Suprapubic skin (tissue), 4 donors: ENCODE data around the gene EDAR. TPM values are rescaled to one million over a fixed set of nuclear protein-coding genes. Genes with fewer than 3 reads are reported as not detected.

ENCODE experiments used
- DNase-seq, 2 donors: peaks; one replicate each; pipeline ENCODE4 v3.0.0-alpha.2; 2019; ENCODE audit warnings: low spot score in 2 of 2
- H3K27ac ChIP-seq: fragments of 200-600 bp; sonication (generic); one replicate; pipeline ENCODE4 v1.5.1; 2019
- H3K27me3 ChIP-seq: fragments of 200-600 bp; sonication (generic); one replicate; pipeline ENCODE4 v1.5.1; 2019
- H3K36me3 ChIP-seq: fragments of 200-600 bp; sonication (generic); one replicate; pipeline ENCODE4 v1.5.1; 2019
- H3K4me1 ChIP-seq: fragments of 200-600 bp; sonication (generic); one replicate; pipeline ENCODE4 v1.5.1; 2019
- H3K4me3 ChIP-seq: fragments of 200-600 bp; sonication (generic); one replicate; pipeline ENCODE4 v1.5.1; 2019; ENCODE audit warnings: mild to moderate bottlenecking
- H3K9me3 ChIP-seq: fragments of 200-600 bp; sonication (generic); one replicate; pipeline ENCODE4 v1.5.1; 2019
- EP300 ChIP-seq: sonication (generic); formaldehyde crosslinking; IDR thresholded peaks from one replicate; pipeline ENCODE4 v1.6.1; 2017; ENCODE audit warnings: antibody characterized with exemption
- POLR2A ChIP-seq, 2 donors: fragments of 450-650 bp; IDR thresholded peaks; one replicate each; pipeline ENCODE4 v1.6.1; 2017; ENCODE audit warnings: antibody characterized with exemption in 2 of 2, mild to moderate bottlenecking in 2 of 2, moderate library complexity in 2 of 2
- POLR2AphosphoS5 ChIP-seq, 3 donors: sonication (generic); formaldehyde crosslinking; IDR thresholded peaks; one replicate each; pipeline ENCODE4 v1.6.1; 2017; ENCODE audit warnings: antibody characterized with exemption in 3 of 3
- WGBS: methylation state at CpG from one replicate; pipeline ENCODE4 v1.1.5; 2018; 5-methylcytosine and 5-hydroxymethylcytosine counted together
- total RNA-seq, 4 donors: library from RNA; depleted of rRNA; stranded (reverse); fragments of >200 nt; gene quantifications; one replicate each; pipeline ENCODE4 v1.1.0, GENCODE V29; 2016
- TF ChIP-seq, protein P1 (sequence below), 2 donors: fragments of 200-600 bp in 1 of 2; fragments of 450-650 bp in 1 of 2; sonication (generic) in 1 of 2; IDR thresholded peaks; one replicate each; pipeline ENCODE4 v1.5.1; 2016 to 2019; ENCODE audit warnings: antibody characterized with exemption in 2 of 2, mild to moderate bottlenecking in 1 of 2, moderate library complexity in 1 of 2

The EDAR gene
- total RNA-seq, 4 donors from 2014 or later: 1.5 to 4.3 (median 2.2) TPM

DNA sequence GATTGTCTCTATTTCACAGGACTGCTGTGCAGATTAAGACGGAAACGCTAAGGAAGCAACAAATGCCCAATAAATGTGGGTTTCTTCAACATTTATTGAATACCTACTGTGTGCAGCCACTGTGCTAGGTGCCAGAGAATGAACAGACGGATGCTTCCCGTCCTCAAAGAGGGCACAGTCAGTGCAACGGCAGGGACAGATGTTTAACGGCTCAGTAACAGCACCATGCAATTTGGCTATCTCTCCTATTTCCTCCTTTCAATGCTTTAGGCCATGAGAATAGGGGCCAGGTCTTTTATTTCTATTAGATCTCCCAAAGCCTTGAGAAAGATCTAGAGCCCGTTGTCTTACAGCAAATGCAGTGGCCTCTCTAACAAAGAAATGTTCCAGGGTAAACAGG is 7.2 kb downstream of the EDAR start:
- Histone ChIP-seq H3K4me3 (no peak overlapping the region), H3K27me3 (peaks cover 5% of the 10 kb centered on the region), H3K4me1 (no peaks in the 10 kb centered on the region), H3K9me3 (no peaks in the 10 kb centered on the region), H3K27ac (no peak overlapping the region), H3K36me3 (no peaks in the 10 kb centered on the region)
- no peak for DNase-seq
- WGBS: 58% methylated on average over 7 of the region's 7 CpGs
- TF ChIP-seq POLR2AphosphoS5 (IDR thresholded peaks at IDR 0.05) (no peak), EP300 (no peak), POLR2A (IDR thresholded peaks at IDR 0.05) (no peak)
- TF ChIP-seq, protein P1, sequence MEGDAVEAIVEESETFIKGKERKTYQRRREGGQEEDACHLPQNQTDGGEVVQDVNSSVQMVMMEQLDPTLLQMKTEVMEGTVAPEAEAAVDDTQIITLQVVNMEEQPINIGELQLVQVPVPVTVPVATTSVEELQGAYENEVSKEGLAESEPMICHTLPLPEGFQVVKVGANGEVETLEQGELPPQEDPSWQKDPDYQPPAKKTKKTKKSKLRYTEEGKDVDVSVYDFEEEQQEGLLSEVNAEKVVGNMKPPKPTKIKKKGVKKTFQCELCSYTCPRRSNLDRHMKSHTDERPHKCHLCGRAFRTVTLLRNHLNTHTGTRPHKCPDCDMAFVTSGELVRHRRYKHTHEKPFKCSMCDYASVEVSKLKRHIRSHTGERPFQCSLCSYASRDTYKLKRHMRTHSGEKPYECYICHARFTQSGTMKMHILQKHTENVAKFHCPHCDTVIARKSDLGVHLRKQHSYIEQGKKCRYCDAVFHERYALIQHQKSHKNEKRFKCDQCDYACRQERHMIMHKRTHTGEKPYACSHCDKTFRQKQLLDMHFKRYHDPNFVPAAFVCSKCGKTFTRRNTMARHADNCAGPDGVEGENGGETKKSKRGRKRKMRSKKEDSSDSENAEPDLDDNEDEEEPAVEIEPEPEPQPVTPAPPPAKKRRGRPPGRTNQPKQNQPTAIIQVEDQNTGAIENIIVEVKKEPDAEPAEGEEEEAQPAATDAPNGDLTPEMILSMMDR (IDR thresholded peaks at IDR 0.05): no peak

DNA sequence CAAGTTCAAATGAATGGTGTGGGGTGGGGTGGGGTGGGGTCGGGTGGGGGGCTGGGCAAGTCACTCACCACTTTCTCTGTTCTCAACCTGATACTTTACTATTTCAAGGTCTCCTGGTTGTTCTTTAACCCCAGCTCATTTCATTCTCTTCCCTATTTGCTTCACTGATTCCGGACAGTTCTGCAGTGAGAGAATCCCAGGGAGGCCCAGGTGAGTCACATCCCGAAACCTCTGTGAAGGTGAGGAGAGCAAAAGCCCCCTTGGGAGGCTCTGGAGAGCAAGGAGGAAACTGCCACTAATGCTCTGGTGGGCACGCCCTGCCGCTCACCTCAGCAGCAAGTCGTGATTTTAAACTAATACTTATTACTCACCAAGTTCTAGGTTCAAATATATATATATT is 8.9 kb downstream of the EDAR start:
- H3K27ac ChIP-seq: no peak overlapping the region
- H3K36me3 ChIP-seq: no peaks in the 10 kb centered on the region
- WGBS: 87% methylated on average over 6 of the region's 6 CpGs
- H3K4me1 ChIP-seq: no peaks in the 10 kb centered on the region
- no peak overlapping the region for H3K4me3 ChIP-seq
- H3K9me3 ChIP-seq: no peaks in the 10 kb centered on the region
- H3K27me3 ChIP-seq: no peaks in the 10 kb centered on the region
- no peak for DNase-seq
- TF ChIP-seq EP300: no peak
- TF ChIP-seq POLR2AphosphoS5 (IDR thresholded peaks at IDR 0.05): no peak

DNA sequence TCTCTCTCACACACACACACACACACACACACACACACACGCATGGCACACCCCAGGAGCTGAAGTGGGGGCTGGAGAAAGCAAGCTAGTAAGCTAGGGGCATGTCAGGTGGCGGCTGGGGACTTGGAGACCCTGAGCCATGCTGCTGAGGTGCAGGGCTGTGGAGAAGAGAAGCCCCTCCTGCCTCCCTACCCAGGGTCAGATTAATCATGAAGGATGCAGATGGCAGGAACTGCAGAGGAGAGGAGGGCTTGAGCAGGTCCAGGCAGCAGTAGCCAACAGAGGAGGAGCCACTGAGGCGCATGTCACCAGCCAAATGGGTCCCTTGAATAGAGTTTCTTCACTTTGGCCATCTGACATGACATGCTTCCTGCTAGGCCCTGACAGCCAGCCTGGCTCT is 9.6 kb downstream of the EDAR start:
- no peak for DNase-seq
- WGBS: 95% methylated on average over 3 of the region's 3 CpGs
- H3K9me3 ChIP-seq: no peaks in the 10 kb centered on the region
- no peak overlapping the region for H3K27ac ChIP-seq
- no peaks in the 10 kb centered on the region for H3K4me1 ChIP-seq
- TF ChIP-seq POLR2AphosphoS5 (IDR thresholded peaks at IDR 0.05): no peak
- TF ChIP-seq, protein P1 (IDR thresholded peaks at IDR 0.05): no peak
- TF ChIP-seq POLR2A (IDR thresholded peaks at IDR 0.05): no peak
- TF ChIP-seq EP300: no peak
- H3K27me3 ChIP-seq: no peaks in the 10 kb centered on the region
- no peak overlapping the region for H3K4me3 ChIP-seq
- H3K36me3 ChIP-seq: no peaks in the 10 kb centered on the region

DNA sequence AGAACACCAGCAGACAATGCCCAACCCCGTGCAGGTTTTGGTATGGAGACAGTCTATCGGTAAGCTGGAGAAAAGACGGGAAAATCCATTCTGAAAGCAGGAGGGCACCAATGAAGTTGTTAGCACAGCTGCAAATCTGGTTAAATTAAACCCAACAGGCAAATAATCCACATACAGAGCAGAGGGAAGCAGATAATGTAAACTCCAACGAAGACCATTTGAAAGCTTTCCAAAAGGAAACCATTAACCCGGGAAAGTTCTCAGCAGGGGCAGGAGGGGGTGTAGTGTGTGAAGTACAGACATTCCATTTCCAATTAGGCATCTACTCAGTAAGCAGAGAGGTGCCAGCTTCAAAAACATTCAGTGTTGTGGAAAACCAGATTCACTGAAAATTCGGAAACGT is 10.3 kb downstream of the EDAR start:
- Histone ChIP-seq H3K4me3 (no peak overlapping the region), H3K27ac (no peak overlapping the region), H3K36me3 (no peaks in the 10 kb centered on the region), H3K4me1 (no peaks in the 10 kb centered on the region), H3K9me3 (no peaks in the 10 kb centered on the region), H3K27me3 (no peaks in the 10 kb centered on the region)
- DNase-seq: no peak
- WGBS: 32% methylated on average over 7 of the region's 7 CpGs
- TF ChIP-seq POLR2A (IDR thresholded peaks at IDR 0.05) (no peak), POLR2AphosphoS5 (IDR thresholded peaks at IDR 0.05) (no peak), EP300 (no peak)
- TF ChIP-seq, protein P1 (IDR thresholded peaks at IDR 0.05): no peak

DNA sequence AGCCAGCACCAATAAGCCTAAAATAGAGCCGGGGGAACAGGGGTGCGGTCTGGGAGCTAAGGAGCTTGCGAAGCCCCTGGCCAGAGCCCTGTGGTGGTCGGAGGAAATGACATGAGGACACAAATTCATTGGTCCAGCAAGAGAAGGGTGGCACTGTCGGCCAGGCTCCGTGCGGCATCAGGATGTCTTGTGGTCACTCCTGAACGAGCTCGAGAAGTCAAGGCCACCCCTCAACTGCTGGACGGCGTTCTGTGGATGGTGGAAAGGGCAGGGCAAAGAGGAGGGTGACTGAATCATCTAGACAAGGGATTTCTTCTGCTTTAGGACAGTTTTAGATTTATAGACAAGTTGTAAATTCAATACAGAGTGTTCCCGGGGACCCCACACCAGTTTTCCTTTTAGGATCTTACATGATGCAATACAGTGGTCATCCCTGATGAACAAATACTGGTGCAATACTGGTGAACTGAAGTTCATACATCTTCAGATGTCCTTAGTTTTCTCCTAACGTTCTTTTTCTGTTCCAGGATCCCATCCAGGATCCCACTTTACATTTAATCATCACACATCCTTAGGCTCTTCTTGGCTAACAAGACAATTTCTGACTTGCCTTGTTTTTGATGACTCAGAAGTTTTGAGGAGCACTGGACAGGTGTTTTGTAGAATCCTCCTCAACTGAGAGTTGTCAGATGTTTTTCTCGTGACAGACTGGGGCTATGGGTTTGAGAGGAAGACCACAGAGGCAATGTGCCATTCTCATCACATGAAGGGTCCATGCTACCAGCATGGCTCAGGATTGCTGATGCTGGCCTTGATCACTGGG is 13.2 kb downstream of the EDAR start:
- no peaks in the 10 kb centered on the region for H3K9me3 ChIP-seq
- H3K27me3 ChIP-seq: peaks cover 4% of the 10 kb centered on the region
- no peak overlapping the region for H3K4me3 ChIP-seq
- H3K36me3 ChIP-seq: no peaks in the 10 kb centered on the region
- peak in 1 of 2 donors; percentile 29 for DNase-seq
- no peak overlapping the region for H3K27ac ChIP-seq
- peaks cover 13% of the 10 kb centered on the region for H3K4me1 ChIP-seq
- no peak for TF ChIP-seq POLR2A (IDR thresholded peaks at IDR 0.05)
- no peak for TF ChIP-seq POLR2AphosphoS5 (IDR thresholded peaks at IDR 0.05)
- TF ChIP-seq, protein P1 (IDR thresholded peaks at IDR 0.05): no peak
- TF ChIP-seq EP300: no peak
- WGBS: 84% methylated on average over 14 of the region's 14 CpGs
